ENCODE results near the gene SAMD4A.

The SAMD4A gene

DNA sequence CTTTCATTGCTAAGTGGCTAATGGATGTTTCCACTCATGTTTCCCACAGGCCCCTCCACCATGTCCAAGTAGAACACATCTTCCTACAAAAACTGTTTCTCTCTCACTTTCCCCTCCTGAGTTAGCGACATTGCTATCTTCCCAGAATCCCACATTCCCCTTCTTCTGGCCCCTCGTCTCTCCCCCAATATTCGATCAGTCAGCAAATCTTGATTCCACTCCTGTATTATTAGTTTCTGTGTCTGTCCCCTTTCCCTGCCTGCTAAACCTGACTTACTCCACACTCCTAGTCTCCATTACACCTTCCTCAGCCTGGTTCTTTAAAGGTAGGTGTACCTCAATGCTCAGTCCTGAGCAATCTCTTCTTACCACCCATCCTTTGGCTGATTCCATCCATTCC, 19.3 kb upstream of the SAMD4A start:
- Histone ChIP-seq H3K27ac (ENCODE audit: low read length) (no peak overlapping the region), H3K9ac (ENCODE audit: low read length in 2 of 2) (no peak overlapping the region), H3K4me3 (ENCODE audit: low read length in 2 of 2) (no peak overlapping the region), H3K9me3 (ENCODE audit: control insufficient read depth in 2 of 2, low read length in 2 of 2) (no peaks in the 10 kb centered on the region), H3K27me3 (ENCODE audit: control insufficient read depth in 1 of 2, insufficient read depth in 2 of 2, low read length in 2 of 2) (no peaks in the 10 kb centered on the region), H3K4me1 (ENCODE audit: control insufficient read depth, insufficient read depth, low read length) (no peaks in the 10 kb centered on the region), H3K36me3 (ENCODE audit: control insufficient read depth in 2 of 2, insufficient read depth in 2 of 2, low read length in 2 of 2) (no peaks in the 10 kb centered on the region)

DNA sequence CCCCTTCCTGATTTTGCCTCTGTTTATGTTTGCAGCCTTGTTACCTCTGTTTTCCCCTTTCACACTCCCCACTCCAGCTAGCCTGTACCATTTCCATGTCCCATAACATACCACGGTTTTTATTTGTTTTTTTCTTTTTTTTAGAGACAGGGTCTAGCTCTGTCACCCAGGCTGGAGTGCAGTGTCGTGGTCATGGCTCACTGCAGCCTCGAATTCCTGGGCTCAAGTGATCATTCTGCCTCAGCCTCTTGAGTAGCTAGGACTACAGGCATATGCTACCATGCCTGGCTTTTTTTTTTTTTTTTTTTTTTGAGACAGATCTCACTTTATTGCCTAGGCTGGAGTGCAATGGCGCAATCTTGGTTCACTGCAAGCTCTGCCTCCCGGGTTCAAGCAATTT, 18.4 kb upstream of the SAMD4A start:
- Histone ChIP-seq H3K36me3 (ENCODE audit: control insufficient read depth in 2 of 2, insufficient read depth in 2 of 2, low read length in 2 of 2) (no peaks in the 10 kb centered on the region), H3K4me1 (ENCODE audit: control insufficient read depth, insufficient read depth, low read length) (no peaks in the 10 kb centered on the region), H3K27ac (ENCODE audit: low read length) (no peak overlapping the region), H3K27me3 (ENCODE audit: control insufficient read depth in 1 of 2, insufficient read depth in 2 of 2, low read length in 2 of 2) (no peaks in the 10 kb centered on the region), H3K4me3 (ENCODE audit: low read length in 2 of 2) (no peak overlapping the region), H3K9ac (ENCODE audit: low read length in 2 of 2) (no peak overlapping the region), H3K9me3 (ENCODE audit: control insufficient read depth in 2 of 2, low read length in 2 of 2) (no peaks in the 10 kb centered on the region)

GRCh38 chr14:54549862-54550261, 17.1 kb upstream of the SAMD4A start:
- H3K9ac ChIP-seq (ENCODE audit: low read length in 2 of 2) = no peak overlapping the region
- H3K27me3 ChIP-seq (ENCODE audit: control insufficient read depth in 1 of 2, insufficient read depth in 2 of 2, low read length in 2 of 2) = peaks cover 0 to 2% of the 10 kb centered on the region in 2 donors
- peaks cover 2% of the 10 kb centered on the region for H3K4me1 ChIP-seq (ENCODE audit: control insufficient read depth, insufficient read depth, low read length)
- no peak overlapping the region for H3K4me3 ChIP-seq (ENCODE audit: low read length in 2 of 2)
- H3K27ac ChIP-seq (ENCODE audit: low read length) = no peak overlapping the region
- no peaks in the 10 kb centered on the region for H3K36me3 ChIP-seq (ENCODE audit: control insufficient read depth in 2 of 2, insufficient read depth in 2 of 2, low read length in 2 of 2)
- no peaks in the 10 kb centered on the region for H3K9me3 ChIP-seq (ENCODE audit: control insufficient read depth in 2 of 2, low read length in 2 of 2)

DNA sequence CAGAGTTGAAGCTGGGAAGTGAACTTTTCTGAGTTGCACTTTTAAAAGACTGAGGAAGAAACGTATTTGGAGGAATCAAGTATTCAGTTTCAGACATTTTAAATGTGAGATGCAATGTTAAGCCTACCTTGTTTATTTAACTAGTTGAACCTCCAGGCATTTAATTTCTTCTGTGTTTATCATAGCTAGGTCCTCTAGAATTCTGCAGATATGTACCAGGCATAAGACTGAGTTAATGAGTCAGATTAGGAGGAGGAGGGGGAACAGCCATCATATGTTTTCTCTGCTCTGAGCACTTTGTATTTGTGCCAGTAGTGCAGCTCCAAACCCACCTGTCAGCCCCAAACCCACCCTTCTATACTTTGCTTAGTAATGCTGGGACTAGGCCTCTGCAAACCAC, 16.4 kb upstream of the SAMD4A start:
- H3K36me3 ChIP-seq (ENCODE audit: control insufficient read depth in 2 of 2, insufficient read depth in 2 of 2, low read length in 2 of 2) = no peaks in the 10 kb centered on the region
- H3K27ac ChIP-seq (ENCODE audit: low read length) = no peak overlapping the region
- H3K4me3 ChIP-seq (ENCODE audit: low read length in 2 of 2) = no peak overlapping the region
- peaks cover 0 to 2% of the 10 kb centered on the region in 2 donors for H3K27me3 ChIP-seq (ENCODE audit: control insufficient read depth in 1 of 2, insufficient read depth in 2 of 2, low read length in 2 of 2)
- no peak overlapping the region for H3K9ac ChIP-seq (ENCODE audit: low read length in 2 of 2)
- H3K9me3 ChIP-seq (ENCODE audit: control insufficient read depth in 2 of 2, low read length in 2 of 2) = no peaks in the 10 kb centered on the region
- H3K4me1 ChIP-seq (ENCODE audit: control insufficient read depth, insufficient read depth, low read length) = peaks cover 2% of the 10 kb centered on the region

DNA sequence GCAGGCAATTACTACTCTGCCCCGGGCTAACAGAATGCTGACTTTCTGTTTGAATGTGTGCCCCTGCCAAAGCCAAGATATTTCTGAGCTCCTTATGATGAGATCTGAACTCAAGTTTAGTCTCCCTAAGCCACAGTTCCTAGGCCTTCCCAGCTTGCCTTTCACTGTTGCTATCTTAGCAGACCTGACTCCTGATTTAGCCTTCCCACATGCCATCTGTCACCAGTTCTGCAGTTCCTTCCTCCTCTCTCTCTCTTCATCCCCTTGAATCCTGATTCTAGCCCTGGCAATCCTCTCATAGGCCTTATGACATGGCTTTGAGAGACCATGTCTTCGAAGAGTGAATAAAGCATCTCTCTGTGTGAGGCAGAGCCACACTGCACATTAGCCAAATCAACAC, 12.5 kb upstream of the SAMD4A start:
- H3K4me3 ChIP-seq (ENCODE audit: low read length in 2 of 2) = no peak overlapping the region
- no peaks in the 10 kb centered on the region for H3K9me3 ChIP-seq (ENCODE audit: control insufficient read depth in 2 of 2, low read length in 2 of 2)
- no peak overlapping the region for H3K9ac ChIP-seq (ENCODE audit: low read length in 2 of 2)
- H3K36me3 ChIP-seq (ENCODE audit: control insufficient read depth in 2 of 2, insufficient read depth in 2 of 2, low read length in 2 of 2) = no peaks in the 10 kb centered on the region
- no peak overlapping the region for H3K27ac ChIP-seq (ENCODE audit: low read length)
- H3K27me3 ChIP-seq (ENCODE audit: control insufficient read depth in 1 of 2, insufficient read depth in 2 of 2, low read length in 2 of 2) = peaks cover 0 to 5% of the 10 kb centered on the region in 2 donors
- peaks cover 2% of the 10 kb centered on the region for H3K4me1 ChIP-seq (ENCODE audit: control insufficient read depth, insufficient read depth, low read length)

GRCh38 chr14:54555651-54556050, 11.3 kb upstream of the SAMD4A start:
- H3K4me1 ChIP-seq (ENCODE audit: control insufficient read depth, insufficient read depth, low read length) = peaks cover 2% of the 10 kb centered on the region
- no peak overlapping the region for H3K27ac ChIP-seq (ENCODE audit: low read length)
- no peaks in the 10 kb centered on the region for H3K36me3 ChIP-seq (ENCODE audit: control insufficient read depth in 2 of 2, insufficient read depth in 2 of 2, low read length in 2 of 2)
- no peak overlapping the region for H3K4me3 ChIP-seq (ENCODE audit: low read length in 2 of 2)
- peaks cover 0 to 5% of the 10 kb centered on the region in 2 donors for H3K27me3 ChIP-seq (ENCODE audit: control insufficient read depth in 1 of 2, insufficient read depth in 2 of 2, low read length in 2 of 2)
- no peaks in the 10 kb centered on the region for H3K9me3 ChIP-seq (ENCODE audit: control insufficient read depth in 2 of 2, low read length in 2 of 2)
- H3K9ac ChIP-seq (ENCODE audit: low read length in 2 of 2) = no peak overlapping the region

DNA sequence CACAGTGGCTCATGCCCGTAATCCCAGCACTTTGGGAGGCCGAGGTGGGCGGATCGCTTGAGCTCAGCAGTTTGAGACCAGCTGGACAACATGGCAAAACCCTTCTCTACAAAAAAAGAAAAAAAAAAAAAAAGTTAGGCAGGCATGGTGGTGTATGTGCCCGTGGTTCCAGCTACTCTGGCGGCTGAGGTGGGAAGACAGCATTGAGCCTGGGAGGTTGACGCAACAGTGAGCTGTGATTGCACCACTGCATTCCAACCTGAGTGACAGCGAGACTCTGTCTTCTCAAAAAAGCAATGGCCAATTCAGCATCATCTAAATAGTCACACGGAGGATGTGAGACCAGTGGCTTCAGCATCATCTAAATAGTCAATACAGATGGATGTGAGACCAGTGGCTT, 10.4 kb upstream of the SAMD4A start:
- Histone ChIP-seq H3K27me3 (ENCODE audit: control insufficient read depth in 1 of 2, insufficient read depth in 2 of 2, low read length in 2 of 2) (peaks cover 0 to 5% of the 10 kb centered on the region in 2 donors), H3K4me1 (ENCODE audit: control insufficient read depth, insufficient read depth, low read length) (peaks cover 2% of the 10 kb centered on the region), H3K36me3 (ENCODE audit: control insufficient read depth in 2 of 2, insufficient read depth in 2 of 2, low read length in 2 of 2) (no peaks in the 10 kb centered on the region), H3K9me3 (ENCODE audit: control insufficient read depth in 2 of 2, low read length in 2 of 2) (no peaks in the 10 kb centered on the region), H3K9ac (ENCODE audit: low read length in 2 of 2) (no peak overlapping the region), H3K4me3 (ENCODE audit: low read length in 2 of 2) (no peak overlapping the region), H3K27ac (ENCODE audit: low read length) (no peak overlapping the region)

DNA sequence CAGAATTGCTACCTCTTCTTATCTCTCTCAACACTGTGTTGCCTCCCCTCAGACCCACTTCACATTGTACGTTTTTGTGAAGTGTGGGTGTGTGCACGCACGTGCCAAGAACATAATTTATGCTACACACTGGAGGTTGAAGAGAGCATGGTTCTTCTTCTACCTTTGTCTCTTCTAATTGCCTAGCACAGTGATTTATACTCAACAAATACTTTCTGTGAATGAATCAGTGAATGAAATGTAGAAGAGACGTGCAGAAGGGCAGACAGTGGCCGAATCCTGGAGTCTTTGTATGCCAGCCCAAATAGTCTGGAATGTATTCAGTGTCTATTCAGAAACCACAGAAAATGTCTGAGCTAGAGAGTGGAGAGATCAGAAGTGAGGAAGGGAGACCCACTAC, 4.6 kb upstream of the SAMD4A start:
- Histone ChIP-seq H3K36me3 (ENCODE audit: control insufficient read depth in 2 of 2, insufficient read depth in 2 of 2, low read length in 2 of 2) (no peaks in the 10 kb centered on the region), H3K9ac (ENCODE audit: low read length in 2 of 2) (no peak overlapping the region), H3K9me3 (ENCODE audit: control insufficient read depth in 2 of 2, low read length in 2 of 2) (no peaks in the 10 kb centered on the region), H3K27ac (ENCODE audit: low read length) (no peak overlapping the region), H3K27me3 (ENCODE audit: control insufficient read depth in 1 of 2, insufficient read depth in 2 of 2, low read length in 2 of 2) (no peaks in the 10 kb centered on the region), H3K4me3 (ENCODE audit: low read length in 2 of 2) (no peak overlapping the region), H3K4me1 (ENCODE audit: control insufficient read depth, insufficient read depth, low read length) (peaks cover 21% of the 10 kb centered on the region)

DNA sequence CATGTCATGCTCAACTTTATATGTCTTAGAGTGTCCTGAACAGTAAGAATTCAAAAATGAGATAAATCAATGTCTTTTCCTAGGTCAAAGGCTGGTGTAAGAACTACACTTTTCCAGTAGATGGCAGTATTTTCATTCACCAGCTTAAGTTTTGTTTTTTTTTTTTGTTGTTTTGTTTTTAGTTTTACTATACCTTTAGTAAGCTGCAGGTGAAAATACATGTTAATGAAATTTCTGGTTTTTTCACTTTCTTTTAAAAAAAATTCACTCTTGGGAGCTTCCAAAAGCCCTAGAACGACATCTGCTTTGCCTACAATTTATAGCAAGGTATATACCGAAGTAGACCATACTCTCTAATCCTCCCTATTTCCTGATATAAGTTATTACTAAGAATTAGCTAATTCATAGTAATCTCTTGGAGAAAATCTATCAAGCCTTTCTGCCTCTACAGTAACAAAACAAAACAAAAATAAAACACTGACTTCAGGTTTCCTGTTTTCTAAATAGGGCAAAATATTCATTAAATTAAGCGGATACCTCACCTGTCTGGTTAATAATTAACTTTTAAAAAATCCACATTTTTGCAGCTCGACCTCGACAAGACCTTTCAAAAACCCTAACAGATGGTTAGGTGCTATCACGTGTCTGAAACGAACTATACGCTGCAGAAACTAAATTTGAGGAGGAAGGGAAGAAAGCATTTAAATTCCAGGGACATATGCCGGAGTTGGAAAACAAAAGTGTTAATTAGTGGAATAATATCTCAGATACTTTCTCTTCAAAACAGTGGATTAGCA, 2.7 kb upstream of the SAMD4A start:
- Histone ChIP-seq H3K9me3 (ENCODE audit: control insufficient read depth in 2 of 2, low read length in 2 of 2) (no peaks in the 10 kb centered on the region), H3K4me3 (ENCODE audit: low read length in 2 of 2) (peak overlapping the region; percentile 75 to 83), H3K27me3 (ENCODE audit: control insufficient read depth in 1 of 2, insufficient read depth in 2 of 2, low read length in 2 of 2) (no peaks in the 10 kb centered on the region), H3K4me1 (ENCODE audit: control insufficient read depth, insufficient read depth, low read length) (peaks cover 27% of the 10 kb centered on the region), H3K36me3 (ENCODE audit: control insufficient read depth in 2 of 2, insufficient read depth in 2 of 2, low read length in 2 of 2) (no peaks in the 10 kb centered on the region), H3K9ac (ENCODE audit: low read length in 2 of 2) (peak overlapping the region; percentile 94 to 98), H3K27ac (ENCODE audit: low read length) (peak overlapping the region; percentile 93)

GRCh38 chr14:54564868-54565784, 1.8 kb upstream of the SAMD4A start:
- H3K9ac ChIP-seq (ENCODE audit: low read length in 2 of 2) = peak overlapping the region; percentile 94 to 98
- no peaks in the 10 kb centered on the region for H3K27me3 ChIP-seq (ENCODE audit: control insufficient read depth in 1 of 2, insufficient read depth in 2 of 2, low read length in 2 of 2)
- H3K36me3 ChIP-seq (ENCODE audit: control insufficient read depth in 2 of 2, insufficient read depth in 2 of 2, low read length in 2 of 2) = no peaks in the 10 kb centered on the region
- H3K4me1 ChIP-seq (ENCODE audit: control insufficient read depth, insufficient read depth, low read length) = peaks cover 32% of the 10 kb centered on the region
- peak overlapping the region; percentile 75 to 83 for H3K4me3 ChIP-seq (ENCODE audit: low read length in 2 of 2)
- peak overlapping the region; percentile 93 for H3K27ac ChIP-seq (ENCODE audit: low read length)
- no peaks in the 10 kb centered on the region for H3K9me3 ChIP-seq (ENCODE audit: control insufficient read depth in 2 of 2, low read length in 2 of 2)
